ENCODE results near the gene SRD5A2.

DNA sequence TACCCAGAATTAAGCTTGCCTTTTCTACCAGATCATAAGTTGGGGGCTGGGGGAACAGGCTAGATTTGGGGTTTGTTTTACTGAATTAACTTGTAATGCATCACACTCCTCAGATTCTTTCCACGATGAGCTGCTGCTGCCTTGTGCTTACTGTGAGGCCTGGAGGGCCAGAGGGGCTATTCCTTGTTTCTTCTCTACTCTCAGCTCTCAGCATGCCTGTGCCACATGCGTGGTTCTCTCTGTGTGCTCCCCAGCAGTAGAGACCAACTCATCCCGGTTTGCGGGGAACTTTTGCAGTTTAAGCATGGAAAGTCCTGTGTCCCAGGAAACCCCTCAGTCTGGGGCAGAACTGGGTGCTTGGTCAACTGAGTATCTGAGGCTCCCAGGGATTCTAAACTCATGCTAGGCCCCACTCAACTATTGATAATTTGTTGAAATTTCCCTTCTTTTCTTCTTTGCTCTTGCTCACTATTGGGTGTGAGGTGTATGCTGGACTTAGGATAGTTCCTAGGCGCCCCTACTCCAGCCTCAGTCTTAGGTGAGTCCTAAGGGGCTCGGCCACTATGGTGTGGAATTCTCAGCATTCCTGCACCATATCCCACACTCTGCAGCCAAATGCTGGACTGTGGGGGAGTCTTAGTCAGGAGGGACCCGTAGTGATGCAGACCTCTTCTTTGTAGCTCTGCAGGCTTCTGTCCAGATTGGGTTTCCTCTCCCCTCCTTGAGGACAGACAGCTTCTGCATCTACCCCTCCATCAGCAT is 63.1 kb downstream of the SRD5A2 start:
- TF ChIP-seq, protein P1, sequence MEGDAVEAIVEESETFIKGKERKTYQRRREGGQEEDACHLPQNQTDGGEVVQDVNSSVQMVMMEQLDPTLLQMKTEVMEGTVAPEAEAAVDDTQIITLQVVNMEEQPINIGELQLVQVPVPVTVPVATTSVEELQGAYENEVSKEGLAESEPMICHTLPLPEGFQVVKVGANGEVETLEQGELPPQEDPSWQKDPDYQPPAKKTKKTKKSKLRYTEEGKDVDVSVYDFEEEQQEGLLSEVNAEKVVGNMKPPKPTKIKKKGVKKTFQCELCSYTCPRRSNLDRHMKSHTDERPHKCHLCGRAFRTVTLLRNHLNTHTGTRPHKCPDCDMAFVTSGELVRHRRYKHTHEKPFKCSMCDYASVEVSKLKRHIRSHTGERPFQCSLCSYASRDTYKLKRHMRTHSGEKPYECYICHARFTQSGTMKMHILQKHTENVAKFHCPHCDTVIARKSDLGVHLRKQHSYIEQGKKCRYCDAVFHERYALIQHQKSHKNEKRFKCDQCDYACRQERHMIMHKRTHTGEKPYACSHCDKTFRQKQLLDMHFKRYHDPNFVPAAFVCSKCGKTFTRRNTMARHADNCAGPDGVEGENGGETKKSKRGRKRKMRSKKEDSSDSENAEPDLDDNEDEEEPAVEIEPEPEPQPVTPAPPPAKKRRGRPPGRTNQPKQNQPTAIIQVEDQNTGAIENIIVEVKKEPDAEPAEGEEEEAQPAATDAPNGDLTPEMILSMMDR (IDR thresholded peaks at IDR 0.05; ENCODE audit: insufficient read depth, low read depth, low read length) = no peak
- TF ChIP-seq EZH2 (IDR thresholded peaks at IDR 0.05; ENCODE audit: insufficient read depth, low read length) = no peak

Measured in astrocyte (in vitro differentiated cells and primary cell).